GM18873 (cell line): Measurements from ENCODE around the gene NRSN2.
"Not testable (repeated sequence)": the region's sequence is repeated elsewhere in the genome, so short reads cannot be mapped to it uniquely, and the experiment has no call there.

Experiments used
- ATAC-seq: cut with Tn5 transposase; IDR thresholded peaks from one replicate; pipeline ENCODE4 v1.9.1; 2021; ENCODE audit warnings: mild to moderate bottlenecking, moderate library complexity, moderate number of reproducible peaks; ENCODE audit not compliant: unreplicated experiment, low FRiP score

The NRSN2 gene

GRCh38 chr20:391041-391711 is 44.3 kb downstream of the NRSN2 start:
- ATAC-seq, result no peak

- ATAC-seq, result not testable (repeated sequence)
Observed at GRCh38 chr20:393296-393695, 46.4 kb downstream of the NRSN2 start.

GRCh38 chr20:396252-396618 is 49.3 kb downstream of the NRSN2 start:
- ATAC-seq, result no peak

GRCh38 chr20:396619-397431 is 49.9 kb downstream of the NRSN2 start:
- no peak for ATAC-seq

GRCh38 chr20:397432-398237 is 50.7 kb downstream of the NRSN2 start:
- no peak for ATAC-seq

GRCh38 chr20:399182-399707 is 52.3 kb downstream of the NRSN2 start:
- ATAC-seq, result no peak

- no peak for ATAC-seq
Observed at GRCh38 chr20:400128-400453, 53.2 kb downstream of the NRSN2 start.

- no peak for ATAC-seq
Observed at GRCh38 chr20:400454-401275, 53.8 kb downstream of the NRSN2 start.

- ATAC-seq, result no peak
Observed at GRCh38 chr20:401682-402495, 55.0 kb downstream of the NRSN2 start.

- no peak for ATAC-seq
Observed at GRCh38 chr20:402496-402885, 55.6 kb downstream of the NRSN2 start.

GRCh38 chr20:402898-403581 is 56.1 kb downstream of the NRSN2 start:
- ATAC-seq, result no peak

- ATAC-seq, result no peak
Observed at GRCh38 chr20:403582-403957, 56.7 kb downstream of the NRSN2 start.

- ATAC-seq, result no peak
Observed at GRCh38 chr20:404088-404487, 57.2 kb downstream of the NRSN2 start.
